Endothelial cell of umbilical vein (primary cell): Measurements from ENCODE around the gene SLC15A1. TPM values are rescaled to one million over a fixed set of nuclear protein-coding genes. Genes with fewer than 3 reads are reported as not detected.

Source experiments
- BruUV-seq: library from RNA; stranded (reverse); fragments of 400-500 nt; replicated peaks from 2 replicates; lab custom pipeline; 2021; lab: Mats Ljungman, UMichigan
- CTCF ChIA-PET: fragments of 300-600, 350-600 bp; sonication (Branson Sonifier 250); formaldehyde crosslinking; loops from one replicate; lab custom pipeline; 2021; ENCODE audit warnings: antibody characterized with exemption, inconsistent platforms; lab: Charles Lee
- POLR2A ChIA-PET: fragments of 300-600, 350-600 bp; sonication (Branson Sonifier 250); formaldehyde crosslinking; loops from one replicate; lab custom pipeline; 2021; ENCODE audit warnings: antibody characterized with exemption, inconsistent platforms; lab: Charles Lee
- DNase-seq: peaks from one replicate; pipeline ENCODE4 v3.0.0-alpha.2; 2011; ENCODE audit warnings: low read depth, low spot score
- FAIRE-seq: peaks from 2 replicates; lab custom pipeline; 2011; peaks lifted over from hg19 to GRCh38; lab: Jason Lieb, UNC
- H2AFZ ChIP-seq: 2 replicates; pipeline ENCODE4 v1.6.0; 2012; ENCODE audit warnings: low read depth, low read length, control low read depth, inconsistent platforms
- H3K27ac ChIP-seq: 2 replicates; pipeline ENCODE4 v1.5.1; 2011; ENCODE audit warnings: low read depth, mild to moderate bottlenecking, control low read depth, low read length, moderate library complexity; ENCODE audit not compliant: insufficient read depth
- H3K27me3 ChIP-seq, 2 experiments: 2 replicates each; pipeline versions ENCODE4 v1.6.0 to v1.6.1; 2011; ENCODE audit warnings: low read length in 2 of 2, mixed read lengths in 1 of 2; ENCODE audit not compliant: control insufficient read depth in 2 of 2, insufficient read depth in 2 of 2
- H3K36me3 ChIP-seq, 2 experiments: 2 replicates in 1 of 2; 3 replicates in 1 of 2; pipeline ENCODE4 v1.5.1; 2011; ENCODE audit warnings: low read length in 2 of 2, mild to moderate bottlenecking in 1 of 2, moderate library complexity in 1 of 2; ENCODE audit not compliant: control insufficient read depth in 2 of 2, insufficient read depth in 2 of 2; ENCODE audit errors: extremely low read depth in 1 of 2
- H3K4me1 ChIP-seq: 3 replicates; pipeline ENCODE4 v1.5.1; 2011; ENCODE audit warnings: mild to moderate bottlenecking, low read length; ENCODE audit not compliant: control insufficient read depth, insufficient read depth; ENCODE audit errors: extremely low read depth
- H3K4me2 ChIP-seq: 2 replicates; pipeline ENCODE4 v1.6.1; 2011; ENCODE audit warnings: low read length, control low read depth, mixed read lengths; ENCODE audit not compliant: insufficient read depth
- H3K4me3 ChIP-seq, 3 experiments: fragments of 200-600 bp in 1 of 3; sonication (generic), shearing (Covaris generic) in 1 of 3; replicated peaks in 1 of 3; 2 replicates each; pipeline ENCODE4 v1.5.1; 2011 to 2016; ENCODE audit warnings: control low read depth in 3 of 3, low read length in 3 of 3, mild to moderate bottlenecking in 2 of 3, inconsistent platforms in 1 of 3, low read depth in 1 of 3, moderate library complexity in 1 of 3; ENCODE audit not compliant: insufficient read depth in 1 of 3
- H3K79me2 ChIP-seq: 2 replicates; pipeline ENCODE4 v1.6.0; 2012; ENCODE audit warnings: low read length, inconsistent platforms; ENCODE audit not compliant: control insufficient read depth, insufficient read depth
- H3K9ac ChIP-seq: replicated peaks from 2 replicates; pipeline ENCODE3; 2011; ENCODE audit warnings: low read length, control low read depth; ENCODE audit not compliant: insufficient read depth; ENCODE audit errors: extremely low read depth
- H3K9me1 ChIP-seq: replicated peaks from 3 replicates; pipeline ENCODE4 v1.6.0; 2011; ENCODE audit warnings: mild to moderate bottlenecking, low read length; ENCODE audit not compliant: control insufficient read depth, insufficient read depth; ENCODE audit errors: extremely low read depth
- H3K9me3 ChIP-seq: replicated peaks from 2 replicates; pipeline ENCODE4 v1.5.1; 2012; ENCODE audit warnings: low read length, inconsistent platforms; ENCODE audit not compliant: control insufficient read depth, insufficient read depth
- H4K20me1 ChIP-seq: replicated peaks from 2 replicates; pipeline ENCODE3; 2011; ENCODE audit warnings: mild to moderate bottlenecking, low read length; ENCODE audit not compliant: control insufficient read depth, insufficient read depth; ENCODE audit errors: extremely low read depth
- CTCF ChIP-seq, 2 donors: IDR thresholded peaks; 1 replicate in 1 of 2; 2 replicates in 1 of 2; pipeline ENCODE4 v1.5.1; 2011; ENCODE audit warnings: low read length in 2 of 2, mild to moderate bottlenecking in 2 of 2, moderate library complexity in 2 of 2, control low read depth in 1 of 2, inconsistent platforms in 1 of 2, low read depth in 1 of 2; ENCODE audit not compliant: insufficient read depth in 1 of 2; ENCODE audit errors: extremely low read depth in 1 of 2
- EZH2 ChIP-seq: IDR thresholded peaks from 2 replicates; pipeline ENCODE4 v1.6.1; 2012; ENCODE audit warnings: borderline replicate concordance, low read depth, mild to moderate bottlenecking, moderate library complexity, low read length, inconsistent platforms; ENCODE audit not compliant: severe bottlenecking
- FOS ChIP-seq: IDR thresholded peaks from 2 replicates; pipeline ENCODE4 v1.6.1; 2011; ENCODE audit warnings: mild to moderate bottlenecking, low read length, moderate library complexity, borderline replicate concordance; ENCODE audit not compliant: insufficient read depth
- POLR2A ChIP-seq: IDR thresholded peaks from 2 replicates; pipeline ENCODE4 v1.6.1; 2012; ENCODE audit warnings: low read depth, mild to moderate bottlenecking, control low read depth, low read length
- POLR2AphosphoS5 ChIP-seq: IDR thresholded peaks from 2 replicates; pipeline ENCODE4 v1.6.1; 2012; ENCODE audit warnings: low read depth, mild to moderate bottlenecking, control low read depth, low read length, moderate library complexity; ENCODE audit not compliant: insufficient read depth
- dilution Hi-C: fragments of 300-500 bp; cut with MboI; formaldehyde crosslinking; loops from one replicate; pipeline ENCODE4 v1.15.0; 2019; ENCODE audit warnings: low sequenced_read_pairs; ENCODE audit not compliant: extremely low pct_ligation_motif_present
- intact Hi-C: fragments of 100-400 bp; cut with micrococcal nuclease; formaldehyde crosslinking; loops from one replicate; pipeline ENCODE4 v1.10.0; 2022
- polyA plus RNA-seq, 4 experiments: library from polyadenylated mRNA; depleted of rRNA in 3 of 4; stranded (reverse) in 3 of 4; unstranded in 1 of 4; fragments of >200 nt; gene quantifications; 2 replicates each; pipeline versions ENCODE4 v1.2.1 to v1.2.3, GENCODE V29; 2011 to 2012; ENCODE audit warnings: missing spikeins in 1 of 4
- total RNA-seq: library from RNA; stranded (reverse); gene quantifications from 2 replicates; pipeline ENCODE4 v1.2.3, GENCODE V29; 2021

Gene SLC15A1
- total and polyA plus RNA-seq, 2 donors (not counting 3 experiments of a cell fraction or from before 2014, with no cell fraction given), result not detected

GRCh38 chr13:98794498-98794897 is 42.0 kb upstream of the SLC15A1 start:
- H3K9me1 ChIP-seq, result no peaks in the 10 kb centered on the region
- TF ChIP-seq POLR2AphosphoS5 (no peak), CTCF (IDR thresholded peaks at IDR 0.05; ENCODE audit: extremely low read depth in 1 of 2, insufficient read depth in 1 of 2, low read depth in 1 of 2, low read length in 2 of 2) (no peak)
- H2AFZ ChIP-seq, result no peak overlapping the region
- H4K20me1 ChIP-seq, result no peaks in the 10 kb centered on the region
- DNase-seq, result no peak
- intact Hi-C loops, result no loop called here
- ChIA-PET POLR2A (no interaction called here), CTCF (interaction anchor here (1.0 to 1.5 kb wide), 2 partner anchors 12 to 45 kb away, joined by 3 to 4 read pairs; no protein-coding TSS in a partner anchor)
- H3K4me1 ChIP-seq, result no peaks in the 10 kb centered on the region
- H3K27ac ChIP-seq, result no peak overlapping the region
- dilution Hi-C loops, result no loop called here
- no peaks in the 10 kb centered on the region for H3K27me3 ChIP-seq
- H3K9ac ChIP-seq, result no peak overlapping the region
- FAIRE-seq, result no peak
- no peak overlapping the region for H3K4me2 ChIP-seq
- BruUV-seq, result no TSS peak
- no peak overlapping the region for H3K4me3 ChIP-seq
- H3K9me3 ChIP-seq, result no peaks in the 10 kb centered on the region
- H3K79me2 ChIP-seq, result no peaks in the 10 kb centered on the region
- peaks cover 24 to 36% of the 10 kb centered on the region in 2 experiments for H3K36me3 ChIP-seq

GRCh38 chr13:98792785-98793495 is 40.5 kb upstream of the SLC15A1 start:
- no peak overlapping the region for H3K9ac ChIP-seq
- H3K36me3 ChIP-seq, result peaks cover 20 to 33% of the 10 kb centered on the region in 2 experiments
- dilution Hi-C loops, result no loop called here
- FAIRE-seq (no peak), DNase-seq (no peak)
- H3K4me3 ChIP-seq, result no peak overlapping the region
- H3K4me2 ChIP-seq, result no peak overlapping the region
- no peaks in the 10 kb centered on the region for H3K9me1 ChIP-seq
- H3K27ac ChIP-seq, result no peak overlapping the region
- ChIA-PET POLR2A (no interaction called here), CTCF (no interaction called here)
- intact Hi-C loops, result no loop called here
- H3K9me3 ChIP-seq, result no peaks in the 10 kb centered on the region
- TF ChIP-seq EZH2 (no peak), POLR2A (no peak), FOS (no peak)
- H3K79me2 ChIP-seq, result no peaks in the 10 kb centered on the region
- BruUV-seq, result no TSS peak
- H2AFZ ChIP-seq, result no peak overlapping the region
- no peaks in the 10 kb centered on the region for H3K27me3 ChIP-seq
- H3K4me1 ChIP-seq, result no peaks in the 10 kb centered on the region
- H4K20me1 ChIP-seq, result no peaks in the 10 kb centered on the region
